T-cell (primary cell): ENCODE results near the gene SCAMP4. TPM values are rescaled to one million over a fixed set of nuclear protein-coding genes. Genes with fewer than 3 reads are reported as not detected.

Source experiments
- ATAC-seq, 4 experiments: fragments of 200-7000 bp in 3 of 4; fragments of 150-1000 bp in 1 of 4; cut with Tn5 transposase; replicated peaks in 1 of 4; 1 replicate in 3 of 4; 2 replicates in 1 of 4; pipeline ENCODE4 v1.10.0; 2021; ENCODE audit warnings: moderate library complexity in 3 of 4, mild to moderate bottlenecking in 2 of 4, moderate number of reproducible peaks in 1 of 4
- CTCF ChIA-PET, 2 donors: fragments of 300-600 bp; sonication (Branson Sonifier 250); formaldehyde crosslinking; loops; one replicate each; lab custom pipeline; 2022; ENCODE audit warnings: antibody characterized with exemption in 2 of 2; lab: Charles Lee
- POLR2A ChIA-PET, 2 donors: fragments of 300-600 bp; sonication (Branson Sonifier 250); formaldehyde crosslinking; loops; one replicate each; lab custom pipeline; 2022; ENCODE audit warnings: antibody characterized with exemption in 2 of 2; lab: Charles Lee
- DNase-seq, 35 experiments: peaks; one replicate each; pipeline versions ENCODE4 v3.0.0 to v3.0.0-alpha.2; 2013 to 2023
- H3K27ac ChIP-seq: one replicate; pipeline ENCODE4 v1.5.1; 2013; ENCODE audit warnings: low read length
- H3K27me3 ChIP-seq, 2 experiments: replicated peaks in 1 of 2; 1 replicate in 1 of 2; 2 replicates in 1 of 2; pipeline versions ENCODE4 v1.6.1 to v1.7.0; 2013; ENCODE audit warnings: low read length in 1 of 2, mixed read lengths in 1 of 2; ENCODE audit not compliant: control insufficient read depth in 2 of 2, insufficient read depth in 2 of 2; ENCODE audit errors: extremely low read depth in 1 of 2
- H3K36me3 ChIP-seq, 2 donors: 1 replicate in 1 of 2; 2 replicates in 1 of 2; pipeline versions ENCODE4 v1.6.1 to v1.7.0; 2013; ENCODE audit warnings: low read length in 1 of 2; ENCODE audit not compliant: control insufficient read depth in 2 of 2, insufficient read depth in 1 of 2; ENCODE audit errors: extremely low read depth in 1 of 2
- H3K4me1 ChIP-seq, 2 experiments: 1 replicate in 1 of 2; 2 replicates in 1 of 2; pipeline versions ENCODE4 v1.6.1 to v1.7.0; 2013; ENCODE audit warnings: low read length in 2 of 2, mixed read lengths in 1 of 2; ENCODE audit not compliant: insufficient read depth in 2 of 2, control insufficient read depth in 1 of 2; ENCODE audit errors: extremely low read depth in 1 of 2
- H3K4me3 ChIP-seq, 2 donors: 1 replicate in 1 of 2; 2 replicates in 1 of 2; pipeline versions ENCODE4 v1.5.1 to v1.7.0; 2013; ENCODE audit warnings: mild to moderate bottlenecking in 2 of 2, low read length in 1 of 2, moderate library complexity in 1 of 2; ENCODE audit not compliant: control insufficient read depth in 1 of 2; ENCODE audit errors: extremely low read depth in 1 of 2
- H3K9me3 ChIP-seq: 2 replicates; pipeline ENCODE4 v1.7.0; 2013
- H3K27ac Mint-ChIP-seq, 2 donors: one replicate each; pipeline ENCODE4 v1.8.0; 2020 to 2021; ENCODE audit warnings: mild to moderate bottlenecking in 2 of 2, mixed read lengths in 2 of 2
- H3K27me3 Mint-ChIP-seq, 2 donors: one replicate each; pipeline ENCODE4 v1.8.0; 2021 to 2022; ENCODE audit warnings: mixed read lengths in 2 of 2
- H3K36me3 Mint-ChIP-seq: one replicate; pipeline ENCODE4 v1.8.0; 2021; ENCODE audit warnings: mixed read lengths
- H3K4me1 Mint-ChIP-seq, 3 donors: one replicate each; pipeline ENCODE4 v1.8.0; 2020 to 2022; ENCODE audit warnings: mixed read lengths in 3 of 3, mild to moderate bottlenecking in 1 of 3
- H3K4me3 Mint-ChIP-seq, 3 donors: one replicate each; pipeline ENCODE4 v1.8.0; 2020 to 2022; ENCODE audit warnings: mild to moderate bottlenecking in 3 of 3, mixed read lengths in 3 of 3, moderate library complexity in 3 of 3
- H3K9me3 Mint-ChIP-seq, 3 donors: one replicate each; pipeline ENCODE4 v1.8.0; 2020 to 2022; ENCODE audit warnings: mixed read lengths in 3 of 3
- WGBS: methylation state at CpG from one replicate; pipeline ENCODE4 v1.1.5; 2013; ENCODE audit warnings: missing lambda C conversion rate; ENCODE audit not compliant: insufficient coverage; 5-methylcytosine and 5-hydroxymethylcytosine counted together
- total RNA-seq, 35 experiments: library from RNA in 6 of 35; stranded (reverse) in 6 of 35; fragments of 120-200 nt in 1 of 35; gene quantifications; one replicate each; pipeline versions ENCODE4 v1.2.1 to v1.2.4 and lab custom pipeline; 2013 to 2026

Gene SCAMP4
- total RNA-seq, 5 donors from 2014 or later (not counting 1 experiment from before 2014, with no cell fraction given): 24.8 to 49.2 (median 27.5) TPM

DNA sequence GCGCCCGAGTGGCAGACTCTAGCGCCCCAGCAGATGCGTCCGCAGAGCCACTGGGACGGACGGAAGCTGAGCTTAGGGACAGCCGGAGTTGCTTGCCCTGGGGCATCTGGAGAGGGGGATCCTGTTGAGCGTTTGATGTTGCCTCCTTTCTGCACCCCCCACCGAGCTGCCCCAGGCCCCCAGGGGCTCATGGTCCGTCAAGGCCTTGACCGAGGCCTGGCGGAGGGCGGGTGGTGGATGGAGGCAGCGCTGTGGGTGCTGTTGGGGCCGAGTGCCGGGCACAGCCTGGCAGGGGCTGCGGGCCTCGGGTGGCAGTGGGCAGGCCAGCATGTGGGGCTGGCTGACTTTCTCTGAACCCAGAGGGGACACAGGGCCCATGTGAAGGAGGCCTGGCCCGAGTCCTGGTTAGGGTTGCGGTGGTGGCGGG lies 38.5 kb downstream of the SCAMP4 start:
- peaks cover 19 to 67% of the 10 kb centered on the region in 2 experiments for H3K4me1 ChIP-seq
- 90% methylated on average over 22 of the region's 22 CpGs for WGBS
- H3K27ac ChIP-seq: peak overlapping the region; percentile 96
- H3K36me3 ChIP-seq: peaks cover 0 to 8% of the 10 kb centered on the region in 2 donors
- Mint-ChIP-seq H3K27ac (peak overlapping the region; percentile 98), H3K27me3 (no peaks in the 10 kb centered on the region), H3K4me1 (peaks cover 31 to 46% (median 39%) of the 10 kb centered on the region in 3 donors), H3K36me3 (peaks cover 2% of the 10 kb centered on the region), H3K9me3 (no peaks in the 10 kb centered on the region), H3K4me3 (peak overlapping the region; percentile 87 to 96 (median 92))
- ChIA-PET POLR2A (interaction anchor here in 1 of 2 donors (0.5 to 0.6 kb wide), 2 partner anchors 9 to 87 kb away, joined by 3 to 4 read pairs; no protein-coding TSS in a partner anchor), CTCF (interaction anchor here in 1 of 2 donors (0.7 kb wide), 1 partner anchor 16 kb away, joined by 3 read pairs; no protein-coding TSS in a partner anchor)
- ATAC-seq (no peak), DNase-seq (no peak)
- H3K9me3 ChIP-seq: no peaks in the 10 kb centered on the region
- peak overlapping the region; percentile 70 to 94 for H3K4me3 ChIP-seq
- H3K27me3 ChIP-seq: no peaks in the 10 kb centered on the region

GRCh38 chr19:1944088-1944915 lies 39.1 kb downstream of the SCAMP4 start:
- Mint-ChIP-seq H3K36me3 (peaks cover 2% of the 10 kb centered on the region), H3K27me3 (no peaks in the 10 kb centered on the region), H3K4me3 (peak overlapping the region in 2 of 3 donors; percentile 51 to 87), H3K4me1 (peaks cover 37 to 52% (median 44%) of the 10 kb centered on the region in 3 donors), H3K9me3 (no peaks in the 10 kb centered on the region), H3K27ac (peak overlapping the region; percentile 58 to 81)
- DNase-seq (no peak), ATAC-seq (no peak)
- peaks cover 19 to 65% of the 10 kb centered on the region in 2 experiments for H3K4me1 ChIP-seq
- H3K36me3 ChIP-seq: peaks cover 0 to 13% of the 10 kb centered on the region in 2 donors
- peak overlapping the region; percentile 34 for H3K27ac ChIP-seq
- WGBS: 93% methylated on average over 24 of the region's 42 CpGs
- ChIA-PET POLR2A (interaction anchor here in 1 of 2 donors (0.6 kb wide), 1 partner anchor 87 kb away, joined by 3 read pairs; no protein-coding TSS in a partner anchor), CTCF (no interaction called here)
- no peaks in the 10 kb centered on the region for H3K9me3 ChIP-seq
- H3K4me3 ChIP-seq: no peak overlapping the region
- no peaks in the 10 kb centered on the region for H3K27me3 ChIP-seq

GRCh38 chr19:1944916-1945561 lies 39.8 kb downstream of the SCAMP4 start:
- Histone ChIP-seq H3K9me3 (no peaks in the 10 kb centered on the region), H3K36me3 (peaks cover 0 to 17% of the 10 kb centered on the region in 2 donors), H3K4me3 (no peak overlapping the region), H3K4me1 (peaks cover 18 to 63% of the 10 kb centered on the region in 2 experiments), H3K27ac (no peak overlapping the region), H3K27me3 (no peaks in the 10 kb centered on the region)
- H3K9me3 Mint-ChIP-seq: no peaks in the 10 kb centered on the region
- ATAC-seq (no peak), DNase-seq (no peak)
- H3K4me3 Mint-ChIP-seq: peak overlapping the region in 2 of 3 donors; percentile 28 to 87
- no peaks in the 10 kb centered on the region for H3K27me3 Mint-ChIP-seq
- POLR2A ChIA-PET: no interaction called here
- CTCF ChIA-PET: interaction anchor here (0.5 kb wide), 2 partner anchors 12 to 1200 kb away, joined by 3 read pairs; no protein-coding TSS in a partner anchor
- 94% methylated on average over 28 of the region's 30 CpGs for WGBS
- H3K36me3 Mint-ChIP-seq: peaks cover 2% of the 10 kb centered on the region
- peaks cover 35 to 50% (median 40%) of the 10 kb centered on the region in 3 donors for H3K4me1 Mint-ChIP-seq
- H3K27ac Mint-ChIP-seq: no peak overlapping the region

- 90% methylated on average over 8 of the region's 18 CpGs for WGBS
- H3K27ac ChIP-seq: no peak overlapping the region
- POLR2A ChIA-PET: interaction anchor here in 1 of 2 donors (0.5 kb wide), 1 partner anchor 13 kb away, joined by 5 read pairs; no protein-coding TSS in a partner anchor
These were observed 40.7 kb downstream of the SCAMP4 start for GRCh38 chr19:1945899-1946298.

DNA sequence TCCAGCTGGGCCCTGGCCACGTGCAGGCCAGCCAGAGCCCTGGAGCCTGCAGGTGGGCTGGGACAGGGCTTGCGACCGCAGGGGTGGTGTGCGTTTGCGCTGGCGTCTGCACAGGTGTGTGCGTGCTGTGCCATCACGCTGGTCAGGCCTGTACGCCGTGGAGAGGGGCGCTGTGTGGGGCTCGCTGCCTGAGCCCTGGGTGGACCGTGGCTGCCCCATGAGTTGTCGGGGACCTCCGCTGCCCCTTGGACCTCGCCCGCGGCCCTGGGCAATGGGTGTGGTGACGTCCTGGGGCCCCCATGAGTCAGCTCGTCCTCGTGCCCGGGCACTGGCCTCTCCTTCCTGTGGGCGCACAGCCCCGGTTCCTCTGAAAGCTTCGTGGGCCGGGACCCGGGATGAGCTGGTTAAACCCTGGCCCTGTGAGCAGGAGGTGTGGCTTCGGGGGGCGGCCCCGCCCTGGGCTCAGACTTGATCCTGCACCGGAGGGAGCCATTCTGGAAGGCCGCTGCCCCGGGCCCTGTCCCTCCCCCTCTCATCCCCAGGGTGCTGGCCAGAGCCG lies 42.5 kb downstream of the SCAMP4 start:
- peaks cover 17 to 61% of the 10 kb centered on the region in 2 experiments for H3K4me1 ChIP-seq
- H3K27me3 ChIP-seq: no peaks in the 10 kb centered on the region

More at GRCh38 chr19:1945899-1946298, 40.7 kb downstream of the SCAMP4 start:
- DNase-seq (peak in 6 of 35 experiments; percentile 24 to 56 (median 35)), ATAC-seq (no peak)
- CTCF ChIA-PET: interaction anchor here in 1 of 2 donors (0.5 to 0.6 kb wide), 2 partner anchors 12 to 1199 kb away, joined by 3 to 6 read pairs; no protein-coding TSS in a partner anchor
- Histone ChIP-seq H3K27me3 (no peaks in the 10 kb centered on the region), H3K9me3 (no peaks in the 10 kb centered on the region), H3K4me1 (peaks cover 17 to 59% of the 10 kb centered on the region in 2 experiments), H3K4me3 (no peak overlapping the region), H3K36me3 (peaks cover 0 to 17% of the 10 kb centered on the region in 2 donors)
- Mint-ChIP-seq H3K4me3 (peak overlapping the region in 1 of 3 donors; percentile 44), H3K36me3 (peaks cover 2% of the 10 kb centered on the region), H3K9me3 (no peaks in the 10 kb centered on the region), H3K4me1 (peaks cover 32 to 47% (median 44%) of the 10 kb centered on the region in 3 donors), H3K27me3 (no peaks in the 10 kb centered on the region), H3K27ac (peak overlapping the region; percentile 39 to 44)

More for the DNA sequence above, 42.5 kb downstream of the SCAMP4 start:
- ATAC-seq (no peak), DNase-seq (no peak)
- ChIA-PET CTCF (no interaction called here), POLR2A (no interaction called here)
- 89% methylated on average over 25 of the region's 34 CpGs for WGBS
- H3K36me3 Mint-ChIP-seq: peaks cover 2% of the 10 kb centered on the region
- H3K4me3 Mint-ChIP-seq: no peak overlapping the region
- Histone ChIP-seq H3K36me3 (peaks cover 0 to 25% of the 10 kb centered on the region in 2 donors), H3K27ac (no peak overlapping the region), H3K4me3 (no peak overlapping the region), H3K9me3 (no peaks in the 10 kb centered on the region)
- no peaks in the 10 kb centered on the region for H3K9me3 Mint-ChIP-seq
- H3K27me3 Mint-ChIP-seq: no peaks in the 10 kb centered on the region
- H3K4me1 Mint-ChIP-seq: peaks cover 28 to 52% (median 49%) of the 10 kb centered on the region in 3 donors
- no peak overlapping the region for H3K27ac Mint-ChIP-seq
